Neural progenitor cell (in vitro differentiated cells): Measurements from ENCODE around the gene HCK.

ENCODE experiments used
- EZH2phosphoT487 ChIP-seq: fragments of 200-600 bp; sonication (generic); IDR thresholded peaks from 2 replicates; pipeline ENCODE4 v1.6.1; 2017; ENCODE audit warnings: antibody characterized with exemption
- TF ChIP-seq, protein P1 (sequence below): fragments of 200-600 bp; sonication (generic); IDR thresholded peaks from 2 replicates; pipeline ENCODE4 v1.5.1; 2017; ENCODE audit warnings: antibody characterized with exemption, mild to moderate bottlenecking

GRCh38 chr20:32004963-32005362 lies 47.1 kb upstream of the HCK start:
- TF ChIP-seq, protein P1, sequence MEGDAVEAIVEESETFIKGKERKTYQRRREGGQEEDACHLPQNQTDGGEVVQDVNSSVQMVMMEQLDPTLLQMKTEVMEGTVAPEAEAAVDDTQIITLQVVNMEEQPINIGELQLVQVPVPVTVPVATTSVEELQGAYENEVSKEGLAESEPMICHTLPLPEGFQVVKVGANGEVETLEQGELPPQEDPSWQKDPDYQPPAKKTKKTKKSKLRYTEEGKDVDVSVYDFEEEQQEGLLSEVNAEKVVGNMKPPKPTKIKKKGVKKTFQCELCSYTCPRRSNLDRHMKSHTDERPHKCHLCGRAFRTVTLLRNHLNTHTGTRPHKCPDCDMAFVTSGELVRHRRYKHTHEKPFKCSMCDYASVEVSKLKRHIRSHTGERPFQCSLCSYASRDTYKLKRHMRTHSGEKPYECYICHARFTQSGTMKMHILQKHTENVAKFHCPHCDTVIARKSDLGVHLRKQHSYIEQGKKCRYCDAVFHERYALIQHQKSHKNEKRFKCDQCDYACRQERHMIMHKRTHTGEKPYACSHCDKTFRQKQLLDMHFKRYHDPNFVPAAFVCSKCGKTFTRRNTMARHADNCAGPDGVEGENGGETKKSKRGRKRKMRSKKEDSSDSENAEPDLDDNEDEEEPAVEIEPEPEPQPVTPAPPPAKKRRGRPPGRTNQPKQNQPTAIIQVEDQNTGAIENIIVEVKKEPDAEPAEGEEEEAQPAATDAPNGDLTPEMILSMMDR, result no peak
- TF ChIP-seq EZH2phosphoT487, result no peak
